ENCODE results near the gene SUCLA2.

SUCLA2 gene

DNA sequence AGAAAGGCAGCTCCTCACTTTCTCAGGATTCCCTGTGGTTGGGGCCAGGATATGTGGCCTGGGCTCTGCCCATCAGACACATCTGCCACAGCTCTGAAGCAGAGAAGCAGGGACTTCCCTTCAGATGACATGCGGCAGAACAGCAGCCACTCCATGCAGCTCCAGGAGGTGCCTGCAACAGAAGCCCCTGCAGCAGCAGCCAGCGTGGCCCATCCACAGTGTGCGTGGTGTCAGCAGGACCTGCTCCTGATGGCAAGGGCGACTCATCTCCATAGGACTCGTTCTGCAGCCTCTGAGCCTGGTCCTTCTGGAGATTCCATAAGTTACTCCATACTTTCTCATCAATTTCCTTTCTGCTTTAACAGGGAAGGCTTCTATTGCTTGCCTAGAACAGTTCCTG lies 105.0 kb downstream of the SUCLA2 start:
- TF ChIP-seq, protein P1, sequence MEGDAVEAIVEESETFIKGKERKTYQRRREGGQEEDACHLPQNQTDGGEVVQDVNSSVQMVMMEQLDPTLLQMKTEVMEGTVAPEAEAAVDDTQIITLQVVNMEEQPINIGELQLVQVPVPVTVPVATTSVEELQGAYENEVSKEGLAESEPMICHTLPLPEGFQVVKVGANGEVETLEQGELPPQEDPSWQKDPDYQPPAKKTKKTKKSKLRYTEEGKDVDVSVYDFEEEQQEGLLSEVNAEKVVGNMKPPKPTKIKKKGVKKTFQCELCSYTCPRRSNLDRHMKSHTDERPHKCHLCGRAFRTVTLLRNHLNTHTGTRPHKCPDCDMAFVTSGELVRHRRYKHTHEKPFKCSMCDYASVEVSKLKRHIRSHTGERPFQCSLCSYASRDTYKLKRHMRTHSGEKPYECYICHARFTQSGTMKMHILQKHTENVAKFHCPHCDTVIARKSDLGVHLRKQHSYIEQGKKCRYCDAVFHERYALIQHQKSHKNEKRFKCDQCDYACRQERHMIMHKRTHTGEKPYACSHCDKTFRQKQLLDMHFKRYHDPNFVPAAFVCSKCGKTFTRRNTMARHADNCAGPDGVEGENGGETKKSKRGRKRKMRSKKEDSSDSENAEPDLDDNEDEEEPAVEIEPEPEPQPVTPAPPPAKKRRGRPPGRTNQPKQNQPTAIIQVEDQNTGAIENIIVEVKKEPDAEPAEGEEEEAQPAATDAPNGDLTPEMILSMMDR (IDR thresholded peaks at IDR 0.05; ENCODE audit: insufficient read depth, low read length, missing control alignments): no peak
- POLR2A ChIA-PET: no interaction called here

DNA sequence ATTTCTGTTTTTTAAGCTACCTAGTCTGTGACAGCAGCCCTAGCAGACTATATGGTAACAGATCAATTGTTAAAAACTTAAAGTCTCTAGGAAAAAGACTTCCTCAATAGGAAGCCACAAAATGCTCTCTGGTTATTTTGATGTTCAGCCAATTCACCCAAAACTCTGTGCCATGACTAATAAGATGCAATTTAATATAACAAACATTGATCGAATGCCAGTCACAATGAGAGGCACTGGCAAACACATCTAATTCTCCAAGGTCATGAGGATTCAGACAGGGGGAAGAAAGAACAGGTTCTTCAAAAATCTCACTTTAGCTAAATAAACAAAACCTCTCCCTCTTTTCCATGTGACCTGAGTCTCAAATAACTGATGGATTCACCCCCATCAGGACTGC lies 107.5 kb downstream of the SUCLA2 start:
- POLR2A ChIA-PET: no interaction called here
- TF ChIP-seq, protein P1 (IDR thresholded peaks at IDR 0.05; ENCODE audit: insufficient read depth, low read length, missing control alignments): no peak
- CTCF ChIA-PET: no interaction called here
- no peak for DNase-seq (ENCODE audit: low read depth, low spot score)
- H3K4me3 ChIP-seq (ENCODE audit: low read depth, low read length): no peak overlapping the region

More for the DNA sequence above, 105.0 kb downstream of the SUCLA2 start:
- CTCF ChIA-PET: no interaction called here
- no peak overlapping the region for H3K4me3 ChIP-seq (ENCODE audit: low read depth, low read length)
- no peak for DNase-seq (ENCODE audit: low read depth, low spot score)
